B cell (primary cell): ENCODE data around the gene INHBB. TPM values are rescaled to one million over a fixed set of nuclear protein-coding genes. Genes with fewer than 3 reads are reported as not detected.

ENCODE experiments used
- ATAC-seq: fragments of 200-7000 bp; cut with Tn5 transposase; one replicate; pipeline ENCODE4 v1.10.0; 2021; ENCODE audit warnings: low read depth, mild to moderate bottlenecking, moderate number of reproducible peaks, moderate library complexity
- CTCF ChIA-PET: fragments of 350-600 bp; sonication (Branson Sonifier 250); formaldehyde crosslinking; loops from one replicate; lab custom pipeline; 2021; ENCODE audit warnings: antibody characterized with exemption, inconsistent platforms; lab: Charles Lee
- POLR2A ChIA-PET: fragments of 350-600 bp; sonication (Branson Sonifier 250); formaldehyde crosslinking; loops from one replicate; lab custom pipeline; 2021; ENCODE audit warnings: antibody characterized with exemption; lab: Charles Lee
- DNase-seq: peaks from one replicate; pipeline ENCODE4 v3.0.0; 2013
- H2AFZ ChIP-seq: 2 replicates; pipeline ENCODE4 v1.6.1; 2012; ENCODE audit warnings: mild to moderate bottlenecking, low read depth, low read length; ENCODE audit not compliant: insufficient read depth, poor library complexity, severe bottlenecking
- H3K27ac ChIP-seq, 2 donors: 1 replicate in 1 of 2; 2 replicates in 1 of 2; pipeline ENCODE4 v1.5.1; 2012 to 2013; ENCODE audit warnings: low read length in 2 of 2, mild to moderate bottlenecking in 2 of 2, moderate library complexity in 1 of 2
- H3K27me3 ChIP-seq, 4 experiments: fragments of 200-600 bp in 1 of 4; sonication (generic) in 1 of 4; replicated peaks in 1 of 4; 1 replicate in 2 of 4; 2 replicates in 2 of 4; pipeline versions ENCODE4 v1.6.1 to v1.7.0; 2013 to 2016; ENCODE audit warnings: low read length in 3 of 4, mild to moderate bottlenecking in 2 of 4, mixed read lengths in 1 of 4, moderate library complexity in 1 of 4; ENCODE audit not compliant: insufficient read depth in 4 of 4, control insufficient read depth in 3 of 4; ENCODE audit errors: control extremely low read depth in 1 of 4
- H3K36me3 ChIP-seq, 2 experiments: replicated peaks in 1 of 2; 1 replicate in 1 of 2; 2 replicates in 1 of 2; pipeline versions ENCODE4 v1.6.1 to v1.7.1; 2013; ENCODE audit warnings: low read length in 1 of 2; ENCODE audit not compliant: insufficient read depth in 2 of 2, control insufficient read depth in 1 of 2; ENCODE audit errors: control extremely low read depth in 1 of 2, extremely low read depth in 1 of 2
- H3K4me1 ChIP-seq, 2 donors: fragments of 200-600 bp in 1 of 2; sonication (generic) in 1 of 2; 1 replicate in 1 of 2; 2 replicates in 1 of 2; pipeline versions ENCODE4 v1.5.1 to v1.6.1; 2013 to 2017; ENCODE audit warnings: low read length in 2 of 2; ENCODE audit not compliant: control insufficient read depth in 2 of 2, insufficient read depth in 2 of 2
- H3K4me2 ChIP-seq: replicated peaks from 2 replicates; pipeline ENCODE3; 2012; ENCODE audit warnings: mild to moderate bottlenecking, low read depth, low read length; ENCODE audit not compliant: poor library complexity, severe bottlenecking
- H3K4me3 ChIP-seq, 5 experiments: fragments of 200-600 bp in 1 of 5; sonication (generic) in 1 of 5; 1 replicate in 3 of 5; 2 replicates in 2 of 5; pipeline versions ENCODE4 v1.5.1 to v1.7.0; 2011 to 2016; ENCODE audit warnings: low read length in 4 of 5, mild to moderate bottlenecking in 4 of 5, low read depth in 2 of 5, control low read depth in 1 of 5, moderate library complexity in 1 of 5; ENCODE audit not compliant: insufficient read depth in 1 of 5; ENCODE audit errors: control extremely low read depth in 1 of 5, extremely low read depth in 1 of 5
- H3K79me2 ChIP-seq: fragments of 200-600 bp; sonication (generic); one replicate; pipeline ENCODE4 v1.6.0; 2016; ENCODE audit warnings: low read length; ENCODE audit not compliant: control insufficient read depth, insufficient read depth
- H3K9ac ChIP-seq: fragments of 200-600 bp; sonication (generic); 2 replicates; pipeline ENCODE4 v1.6.1; 2017; ENCODE audit warnings: mild to moderate bottlenecking, low read length, moderate library complexity
- H3K9me3 ChIP-seq, 3 donors: one replicate each; pipeline versions ENCODE4 v1.6.1 to v1.7.1; 2013; ENCODE audit warnings: low read length in 2 of 3; ENCODE audit not compliant: control insufficient read depth in 2 of 3, insufficient read depth in 1 of 3; ENCODE audit errors: control extremely low read depth in 1 of 3
- H4K20me1 ChIP-seq: 2 replicates; pipeline ENCODE4 v1.6.0; 2012; ENCODE audit warnings: mild to moderate bottlenecking, low read length; ENCODE audit not compliant: insufficient read depth, control insufficient read depth, poor library complexity, severe bottlenecking
- H3K27ac Mint-ChIP-seq: one replicate; pipeline ENCODE4 v1.8.0; 2021; ENCODE audit warnings: mixed read lengths
- H3K27me3 Mint-ChIP-seq: one replicate; pipeline ENCODE4 v1.8.0; 2021; ENCODE audit warnings: mixed read lengths
- H3K4me1 Mint-ChIP-seq: one replicate; pipeline ENCODE4 v1.8.0; 2021; ENCODE audit warnings: mixed read lengths
- H3K4me3 Mint-ChIP-seq: one replicate; pipeline ENCODE4 v1.8.0; 2021; ENCODE audit warnings: mixed read lengths
- H3K9me3 Mint-ChIP-seq: one replicate; pipeline ENCODE4 v1.8.0; 2022; ENCODE audit warnings: mixed read lengths; ENCODE audit not compliant: insufficient read depth
- CTCF ChIP-seq: fragments of 200-600 bp; IDR thresholded peaks from one replicate; pipeline ENCODE4 v1.8.0; 2022; ENCODE audit warnings: antibody characterized with exemption, mild to moderate bottlenecking
- EZH2 ChIP-seq: IDR thresholded peaks from 2 replicates; pipeline ENCODE4 v1.6.1; 2012; ENCODE audit warnings: borderline replicate concordance, low read depth, mild to moderate bottlenecking, moderate library complexity, low read length; ENCODE audit not compliant: insufficient read depth, poor library complexity, severe bottlenecking
- WGBS: methylation state at CpG from one replicate; pipeline ENCODE4 v1.1.5; 2013; ENCODE audit warnings: missing lambda C conversion rate; ENCODE audit not compliant: insufficient coverage; 5-methylcytosine and 5-hydroxymethylcytosine counted together
- intact Hi-C: fragments of 100-400 bp; cut with micrococcal nuclease; formaldehyde crosslinking; loops from one replicate; pipeline ENCODE4 v1.10.0; 2022
- polyA plus RNA-seq: library from polyadenylated mRNA; depleted of rRNA; stranded (reverse); fragments of >200 nt; gene quantifications from 2 replicates; pipeline ENCODE4 v1.2.3, GENCODE V29; 2012
- total RNA-seq, 2 donors: library from RNA; stranded (reverse); fragments of 120-200 nt in 1 of 2; gene quantifications; 1 replicate in 1 of 2; 2 replicates in 1 of 2; pipeline versions ENCODE4 v1.2.3 to v1.2.4, GENCODE V29; 2013 to 2022

The INHBB gene
- total and polyA plus RNA-seq, 2 donors (not counting 1 experiment from before 2014, with no cell fraction given) = 0.03 TPM; not detected in 1

- Histone ChIP-seq H3K4me2 (no peak overlapping the region), H3K9ac (no peak overlapping the region), H4K20me1 (no peaks in the 10 kb centered on the region), H3K27ac (no peak overlapping the region), H3K4me1 (no peaks in the 10 kb centered on the region), H3K4me3 (no peak overlapping the region), H3K79me2 (no peaks in the 10 kb centered on the region), H3K27me3 (no peaks in the 10 kb centered on the region), H3K36me3 (peaks cover 0 to 21% of the 10 kb centered on the region in 2 experiments), H2AFZ (no peak overlapping the region), H3K9me3 (no peaks in the 10 kb centered on the region)
- DNase-seq = no peak
- ChIA-PET CTCF (interaction anchor here (1.7 kb wide), 1 partner anchor 12 kb away, joined by 9 read pairs; no protein-coding TSS in a partner anchor), POLR2A (no interaction called here)
- Mint-ChIP-seq H3K27ac (no peak overlapping the region), H3K4me1 (peaks cover 8% of the 10 kb centered on the region), H3K9me3 (no peaks in the 10 kb centered on the region), H3K4me3 (no peak overlapping the region), H3K27me3 (no peaks in the 10 kb centered on the region)
- intact Hi-C loops = no loop called here
- 95% methylated on average over 10 of the region's 10 CpGs for WGBS
- no peak for TF ChIP-seq CTCF
- TF ChIP-seq EZH2 = no peak
- no peak for ATAC-seq
These were observed 45.6 kb upstream of the INHBB start for GRCh38 chr2:120300385-120300784.

- no peak overlapping the region for H3K4me3 ChIP-seq
- ChIA-PET CTCF (interaction anchor here (1.7 kb wide), 1 partner anchor 12 kb away, joined by 9 read pairs; no protein-coding TSS in a partner anchor), POLR2A (no interaction called here)
- Mint-ChIP-seq H3K27ac (no peak overlapping the region), H3K27me3 (no peaks in the 10 kb centered on the region), H3K4me3 (no peak overlapping the region), H3K9me3 (no peaks in the 10 kb centered on the region), H3K4me1 (peaks cover 15% of the 10 kb centered on the region)
- 95% methylated on average over 5 of the region's 5 CpGs for WGBS
- no peak for ATAC-seq
- no peak overlapping the region for H3K27ac ChIP-seq
- no peak overlapping the region for H3K9ac ChIP-seq
- no peaks in the 10 kb centered on the region for H3K27me3 ChIP-seq
- DNase-seq = no peak
- no peaks in the 10 kb centered on the region for H3K9me3 ChIP-seq
- intact Hi-C loops = no loop called here
- no peak overlapping the region for H3K4me2 ChIP-seq
- no peaks in the 10 kb centered on the region for H3K79me2 ChIP-seq
- H4K20me1 ChIP-seq = no peaks in the 10 kb centered on the region
- peaks cover 2 to 15% of the 10 kb centered on the region in 2 experiments for H3K36me3 ChIP-seq
- H3K4me1 ChIP-seq = peaks cover 5 to 6% of the 10 kb centered on the region in 2 donors
- H2AFZ ChIP-seq = no peak overlapping the region
- TF ChIP-seq CTCF (no peak), EZH2 (no peak)
These were observed 44.7 kb upstream of the INHBB start for GRCh38 chr2:120301284-120301683.
